Measurements from ENCODE around the gene KRR1. TPM values are rescaled to one million over a fixed set of nuclear protein-coding genes. Genes with fewer than 3 reads are reported as not detected.

The KRR1 gene
- total and polyA plus RNA-seq, 9 donors, result 36.0 to 66.9 (median 50.0) TPM

DNA sequence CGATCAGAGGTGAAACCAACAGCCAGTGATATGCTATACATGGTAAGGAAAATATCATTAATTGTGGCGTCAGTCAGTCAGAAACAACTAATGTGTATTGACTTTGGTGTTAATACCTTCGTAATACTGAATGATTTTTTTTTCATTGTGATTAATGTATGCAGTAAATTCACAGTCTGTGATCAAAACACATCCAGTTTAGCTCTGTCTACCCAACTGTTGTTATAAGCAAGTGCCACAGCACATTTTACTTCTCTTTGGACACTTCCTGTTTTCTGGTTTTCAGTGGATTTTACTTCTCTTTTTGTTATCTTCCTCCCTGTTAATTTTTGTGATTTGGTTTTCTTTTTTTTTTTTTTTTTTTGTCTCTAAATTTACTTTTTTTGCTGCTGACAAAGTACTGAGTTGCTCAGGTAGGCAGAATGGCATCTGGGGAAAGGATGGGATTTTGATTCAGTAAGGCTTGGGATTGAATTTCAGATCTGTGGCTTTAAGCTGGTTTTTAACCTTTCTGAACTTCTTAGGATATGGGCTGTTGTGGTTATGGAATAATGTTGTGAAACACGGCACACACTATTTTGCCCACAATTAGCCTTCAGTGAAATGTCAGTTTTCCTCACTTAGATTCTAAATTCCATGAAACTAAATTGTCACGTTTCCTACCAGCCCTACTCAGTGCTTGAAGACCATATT, 30.2 kb downstream of the KRR1 start:
- 50% methylated on average over 1 of the region's 5 CpGs for WGBS (ENCODE audit: insufficient coverage)
- peak overlapping the region; percentile 69 for H3K27ac ChIP-seq (ENCODE audit: low read length)
- H3K36me3 ChIP-seq (ENCODE audit: control insufficient read depth, insufficient read depth, low read length), result no peaks in the 10 kb centered on the region
- H3K4me1 ChIP-seq (ENCODE audit: control insufficient read depth, insufficient read depth, low read length), result no peaks in the 10 kb centered on the region
- no peaks in the 10 kb centered on the region for H3K27me3 ChIP-seq (ENCODE audit: control insufficient read depth, insufficient read depth, low read length)
- DNase-seq, result peak; percentile 39
- H3K9me3 ChIP-seq (replicated peaks; ENCODE audit: control insufficient read depth, low read depth, low read length), result no peaks in the 10 kb centered on the region
- H3K4me3 ChIP-seq (ENCODE audit: low read length), result peak overlapping the region; percentile 31

- DNase-seq, result peak; percentile 88
- Histone ChIP-seq H3K27me3 (ENCODE audit: control insufficient read depth, insufficient read depth, low read length) (no peaks in the 10 kb centered on the region), H3K4me3 (ENCODE audit: low read length) (peak within 1 kb of the TSS; percentile 31), H3K36me3 (ENCODE audit: control insufficient read depth, insufficient read depth, low read length) (no peaks in the 10 kb centered on the region), H3K27ac (ENCODE audit: low read length) (peak within 1 kb of the TSS; percentile 69), H3K4me1 (ENCODE audit: control insufficient read depth, insufficient read depth, low read length) (no peaks in the 10 kb centered on the region), H3K9me3 (replicated peaks; ENCODE audit: control insufficient read depth, low read depth, low read length) (no peaks in the 10 kb centered on the region)
- 3% methylated on average over 5 of the region's 8 CpGs for WGBS (ENCODE audit: insufficient coverage)
These were observed 30.9 kb downstream of the KRR1 start, which contains the start of gene GLIPR1 for GRCh38 chr12:75480469-75480949. GLIPR1 (plus strand) TSS chr12:75480755; CDS start chr12:75480881, 126 bp downstream.

DNA sequence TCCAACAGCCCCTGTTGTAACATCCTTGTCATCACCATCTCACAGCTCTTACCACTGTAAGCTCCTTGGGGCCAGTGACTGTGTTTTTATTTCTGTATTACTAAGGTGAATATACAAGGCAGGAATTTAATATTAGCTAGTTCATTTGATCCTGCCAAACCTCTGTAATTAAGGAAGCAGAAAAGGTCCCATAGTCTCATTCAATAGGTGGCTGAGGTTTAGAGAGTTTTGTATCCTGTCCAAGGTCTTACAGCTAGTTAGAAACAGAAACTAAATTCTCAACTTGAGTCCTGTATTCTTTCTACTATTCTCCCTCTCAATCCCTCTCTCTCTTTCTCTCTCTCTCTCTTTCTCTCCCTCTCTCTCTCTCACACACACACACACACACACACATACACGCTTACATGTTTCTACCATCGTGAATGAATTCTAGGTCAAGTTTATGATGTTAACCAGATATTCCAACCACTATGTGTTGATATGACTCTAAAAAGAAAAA, 31.4 kb downstream of the KRR1 start:
- Histone ChIP-seq H3K27me3 (ENCODE audit: control insufficient read depth, insufficient read depth, low read length) (no peaks in the 10 kb centered on the region), H3K4me1 (ENCODE audit: control insufficient read depth, insufficient read depth, low read length) (no peaks in the 10 kb centered on the region), H3K9me3 (replicated peaks; ENCODE audit: control insufficient read depth, low read depth, low read length) (no peaks in the 10 kb centered on the region), H3K36me3 (ENCODE audit: control insufficient read depth, insufficient read depth, low read length) (no peaks in the 10 kb centered on the region), H3K27ac (ENCODE audit: low read length) (peak overlapping the region; percentile 69), H3K4me3 (ENCODE audit: low read length) (peak overlapping the region; percentile 31)
- peak; percentile 54 for DNase-seq
- WGBS (ENCODE audit: insufficient coverage), result no CpG with 5 or more reads among the region's 2 CpGs

GRCh38 chr12:75478116-75478794, 33.2 kb downstream of the KRR1 start:
- H3K27ac ChIP-seq (ENCODE audit: low read length), result no peak overlapping the region
- no peaks in the 10 kb centered on the region for H3K36me3 ChIP-seq (ENCODE audit: control insufficient read depth, insufficient read depth, low read length)
- no peaks in the 10 kb centered on the region for H3K27me3 ChIP-seq (ENCODE audit: control insufficient read depth, insufficient read depth, low read length)
- no peaks in the 10 kb centered on the region for H3K9me3 ChIP-seq (replicated peaks; ENCODE audit: control insufficient read depth, low read depth, low read length)
- WGBS (ENCODE audit: insufficient coverage), result no CpG with 5 or more reads among the region's 5 CpGs
- no peaks in the 10 kb centered on the region for H3K4me1 ChIP-seq (ENCODE audit: control insufficient read depth, insufficient read depth, low read length)
- H3K4me3 ChIP-seq (ENCODE audit: low read length), result no peak overlapping the region
- DNase-seq, result peak; percentile 58

DNA sequence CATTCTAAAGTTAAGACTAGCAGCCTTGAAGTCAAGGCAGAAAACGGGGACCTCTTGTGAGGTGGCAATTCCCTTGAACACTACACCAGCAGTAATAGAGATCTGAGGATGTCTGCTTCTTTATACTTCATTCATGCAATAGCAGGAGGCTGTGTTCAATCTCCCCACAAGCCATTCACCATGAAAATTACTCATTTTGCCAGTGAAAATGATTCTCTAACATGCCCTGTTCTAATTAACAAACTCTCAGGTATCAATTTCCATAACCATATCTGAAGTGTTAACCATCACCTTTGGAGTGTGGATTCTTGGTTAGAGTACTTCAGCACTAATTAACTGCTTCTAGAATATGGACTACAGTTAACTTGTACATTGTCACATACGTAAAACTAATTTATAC, 34.3 kb downstream of the KRR1 start:
- no peaks in the 10 kb centered on the region for H3K36me3 ChIP-seq (ENCODE audit: control insufficient read depth, insufficient read depth, low read length)
- DNase-seq, result no peak
- H3K27ac ChIP-seq (ENCODE audit: low read length), result no peak overlapping the region
- no peaks in the 10 kb centered on the region for H3K9me3 ChIP-seq (replicated peaks; ENCODE audit: control insufficient read depth, low read depth, low read length)
- no peak overlapping the region for H3K4me3 ChIP-seq (ENCODE audit: low read length)
- H3K27me3 ChIP-seq (ENCODE audit: control insufficient read depth, insufficient read depth, low read length), result no peaks in the 10 kb centered on the region
- H3K4me1 ChIP-seq (ENCODE audit: control insufficient read depth, insufficient read depth, low read length), result no peaks in the 10 kb centered on the region
- no CpG with 5 or more reads among the region's 2 CpGs for WGBS (ENCODE audit: insufficient coverage)

GRCh38 chr12:75476071-75476470, 35.3 kb downstream of the KRR1 start:
- Histone ChIP-seq H3K9me3 (replicated peaks; ENCODE audit: control insufficient read depth, low read depth, low read length) (no peaks in the 10 kb centered on the region), H3K36me3 (ENCODE audit: control insufficient read depth, insufficient read depth, low read length) (no peaks in the 10 kb centered on the region), H3K4me1 (ENCODE audit: control insufficient read depth, insufficient read depth, low read length) (no peaks in the 10 kb centered on the region), H3K27me3 (ENCODE audit: control insufficient read depth, insufficient read depth, low read length) (no peaks in the 10 kb centered on the region), H3K27ac (ENCODE audit: low read length) (no peak overlapping the region), H3K4me3 (ENCODE audit: low read length) (no peak overlapping the region)
- no peak for DNase-seq
- WGBS (ENCODE audit: insufficient coverage), result no CpG with 5 or more reads among the region's 1 CpG

DNA sequence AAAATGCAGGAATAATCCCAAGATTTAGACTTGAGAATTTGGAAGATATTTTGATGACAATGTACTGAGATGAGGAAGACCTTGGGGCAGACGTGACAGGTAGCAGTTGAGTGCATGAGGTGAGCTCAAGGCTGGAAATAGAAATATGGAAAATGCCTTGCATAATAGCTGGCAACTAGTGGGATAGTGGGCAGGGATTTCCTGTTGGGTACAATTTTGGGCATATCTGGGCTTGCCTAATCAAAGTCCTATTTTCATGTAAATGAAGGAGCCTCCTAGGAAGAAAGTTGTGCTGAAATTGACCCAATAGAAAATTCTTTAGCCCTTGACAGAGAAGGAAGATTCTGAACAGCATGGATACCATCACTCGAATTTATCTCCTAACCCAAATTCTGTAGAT, 37.3 kb downstream of the KRR1 start:
- no peaks in the 10 kb centered on the region for H3K27me3 ChIP-seq (ENCODE audit: control insufficient read depth, insufficient read depth, low read length)
- no peak overlapping the region for H3K27ac ChIP-seq (ENCODE audit: low read length)
- 63% methylated on average over 1 of the region's 2 CpGs for WGBS (ENCODE audit: insufficient coverage)
- DNase-seq, result no peak
- H3K9me3 ChIP-seq (replicated peaks; ENCODE audit: control insufficient read depth, low read depth, low read length), result no peaks in the 10 kb centered on the region
- H3K36me3 ChIP-seq (ENCODE audit: control insufficient read depth, insufficient read depth, low read length), result no peaks in the 10 kb centered on the region
- H3K4me1 ChIP-seq (ENCODE audit: control insufficient read depth, insufficient read depth, low read length), result no peaks in the 10 kb centered on the region
- no peak overlapping the region for H3K4me3 ChIP-seq (ENCODE audit: low read length)

DNA sequence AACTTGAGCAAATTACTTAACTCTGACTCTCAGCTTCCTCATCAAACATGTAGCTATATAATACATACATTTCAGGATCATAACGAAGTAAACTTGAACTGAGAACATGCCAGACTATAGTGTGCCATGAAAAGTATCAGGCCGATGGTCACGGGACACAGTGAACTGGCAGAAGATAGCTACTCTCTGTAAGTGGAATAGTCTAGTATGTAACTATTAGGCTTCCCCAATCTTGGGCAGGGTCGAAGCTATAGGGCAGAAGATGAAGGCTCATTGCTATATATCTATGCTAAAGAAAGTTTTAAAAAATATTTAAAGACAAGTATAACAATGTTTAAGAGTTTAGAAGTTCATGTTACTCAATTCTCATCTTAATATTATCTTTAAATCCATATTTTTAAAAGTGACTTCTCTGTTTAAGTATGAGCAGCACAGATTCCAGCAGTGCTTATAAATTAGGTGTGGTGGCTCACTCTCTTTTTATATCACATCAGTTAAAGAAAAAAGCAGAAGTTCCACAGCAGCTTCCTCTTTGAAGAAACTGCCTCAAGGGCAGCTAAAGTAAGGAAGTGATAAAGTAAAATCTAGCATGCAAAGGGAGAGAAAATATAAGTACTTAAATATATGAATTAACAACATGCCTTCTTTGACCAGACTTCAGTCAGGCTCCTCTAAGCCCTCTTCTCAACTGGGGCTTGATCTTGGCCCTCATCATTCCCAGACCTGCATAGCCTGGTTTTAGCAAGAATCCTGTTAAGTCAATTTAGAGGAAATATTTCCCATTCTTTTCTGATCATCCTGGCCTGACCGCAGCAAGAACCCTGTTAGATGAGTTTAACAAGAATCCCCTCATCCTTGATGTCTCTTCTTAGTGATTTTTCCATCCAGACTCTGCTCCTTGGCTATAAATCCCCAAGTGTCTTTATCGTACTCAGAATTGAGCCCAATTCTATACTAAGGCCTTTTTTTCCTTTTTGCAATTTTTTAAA, 39.2 kb downstream of the KRR1 start:
- H3K36me3 ChIP-seq (ENCODE audit: control insufficient read depth, insufficient read depth, low read length), result no peaks in the 10 kb centered on the region
- H3K27me3 ChIP-seq (ENCODE audit: control insufficient read depth, insufficient read depth, low read length), result no peaks in the 10 kb centered on the region
- peak; percentile 63 for DNase-seq
- WGBS (ENCODE audit: insufficient coverage), result 73% methylated on average over 3 of the region's 6 CpGs
- H3K9me3 ChIP-seq (replicated peaks; ENCODE audit: control insufficient read depth, low read depth, low read length), result no peaks in the 10 kb centered on the region
- H3K27ac ChIP-seq (ENCODE audit: low read length), result no peak overlapping the region
- no peaks in the 10 kb centered on the region for H3K4me1 ChIP-seq (ENCODE audit: control insufficient read depth, insufficient read depth, low read length)
- no peak overlapping the region for H3K4me3 ChIP-seq (ENCODE audit: low read length)

DNA sequence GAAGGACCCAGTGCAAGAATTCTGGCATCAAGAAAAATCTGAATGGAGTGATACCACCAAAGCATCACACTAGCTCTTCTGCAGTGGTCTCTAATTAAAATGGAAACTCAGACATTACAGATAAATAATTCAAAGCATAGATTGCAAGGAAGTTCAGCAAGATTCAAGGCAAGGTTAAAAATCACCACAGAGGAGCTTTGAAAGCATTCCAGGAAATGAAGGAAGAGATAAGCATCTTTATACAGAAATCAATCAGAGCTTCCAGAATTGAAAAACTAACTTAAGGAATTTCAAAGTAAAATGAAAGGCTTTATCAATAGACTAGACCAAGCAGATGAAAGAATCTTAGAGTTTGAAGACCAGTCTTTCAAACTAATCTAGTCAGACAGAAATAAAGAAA, 51.2 kb downstream of the KRR1 start:
- H3K9me3 ChIP-seq (replicated peaks; ENCODE audit: control insufficient read depth, low read depth, low read length), result no peaks in the 10 kb centered on the region
- H3K36me3 ChIP-seq (ENCODE audit: control insufficient read depth, insufficient read depth, low read length), result no peaks in the 10 kb centered on the region
- no peaks in the 10 kb centered on the region for H3K4me1 ChIP-seq (ENCODE audit: control insufficient read depth, insufficient read depth, low read length)
- DNase-seq, result no peak
- no peak overlapping the region for H3K4me3 ChIP-seq (ENCODE audit: low read length)
- no peak overlapping the region for H3K27ac ChIP-seq (ENCODE audit: low read length)
- no peaks in the 10 kb centered on the region for H3K27me3 ChIP-seq (ENCODE audit: control insufficient read depth, insufficient read depth, low read length)
